ENCODE data around the gene PITX3.
"Not testable (repeated sequence)": the region's sequence is repeated elsewhere in the genome, so short reads cannot be mapped to it uniquely, and the experiment has no call there.

Gene PITX3

GRCh38 chr10:102254426-102254825, 13.1 kb upstream of the PITX3 start:
- DNase-seq, result no peak

GRCh38 chr10:102252508-102252907, 11.2 kb upstream of the PITX3 start:
- not testable (repeated sequence) for DNase-seq

GRCh38 chr10:102247734-102248133, 6.4 kb upstream of the PITX3 start:
- no peak for DNase-seq

GRCh38 chr10:102246261-102246660, 4.9 kb upstream of the PITX3 start:
- DNase-seq, result no peak

GRCh38 chr10:102245932-102246251, 4.6 kb upstream of the PITX3 start:
- no peak for DNase-seq

- peak; percentile 78 to 89 for DNase-seq
Measured at GRCh38 chr10:102245082-102245931, 4.0 kb upstream of the PITX3 start, which contains the start of gene GBF1. TSS of gene GBF1 (plus strand) at chr10:102245532. CDS start at chr10:102258939, 13,407 bp downstream.

GRCh38 chr10:102243309-102243708, 2.0 kb upstream of the PITX3 start:
- no peak for DNase-seq

- DNase-seq, result no peak
Measured at GRCh38 chr10:102242118-102242485, 790 bp upstream of the PITX3 start.

- DNase-seq, result no peak
Measured at GRCh38 chr10:102241032-102241443, 274 bp downstream of the PITX3 start.

GRCh38 chr10:102240467-102241031, 763 bp downstream of the PITX3 start:
- DNase-seq, result no peak

- no peak for DNase-seq
Measured at GRCh38 chr10:102237711-102238252, 3.5 kb downstream of the PITX3 start.

- no peak for DNase-seq
Measured at GRCh38 chr10:102236006-102236405, 5.3 kb downstream of the PITX3 start.

GRCh38 chr10:102235598-102235920, 5.8 kb downstream of the PITX3 start:
- DNase-seq, result no peak

- DNase-seq, result no peak
Measured at GRCh38 chr10:102234888-102235597, 6.3 kb downstream of the PITX3 start.

- DNase-seq, result no peak
Measured at GRCh38 chr10:102233997-102234396, 7.3 kb downstream of the PITX3 start.

GRCh38 chr10:102231357-102232318, 9.7 kb downstream of the PITX3 start:
- DNase-seq, result peak; percentile 60 to 74

GRCh38 chr10:102230861-102231356, 10.4 kb downstream of the PITX3 start:
- DNase-seq, result peak; percentile 24 to 41

GRCh38 chr10:102230264-102230860, 10.9 kb downstream of the PITX3 start:
- DNase-seq, result peak; percentile 15 to 36

GRCh38 chr10:102229810-102230263, 11.5 kb downstream of the PITX3 start:
- peak; percentile 80 to 86 for DNase-seq

- no peak for DNase-seq
Measured at GRCh38 chr10:102227050-102227449, 14.3 kb downstream of the PITX3 start.

- DNase-seq, result no peak
Measured at GRCh38 chr10:102226542-102226870, 14.8 kb downstream of the PITX3 start.

All from stimulated activated CD4-positive, alpha-beta T cell treated with anti-CD3 and anti-CD28 coated beads, Interleukin-4, amount 100 ng/mL, for 4 hours (primary cell).